GM18498 (cell line): ENCODE results near the gene KRTAP6-1.

Source experiments
- ATAC-seq: cut with Tn5 transposase; IDR thresholded peaks from one replicate; pipeline ENCODE4 v1.9.1; 2021; ENCODE audit warnings: mild to moderate bottlenecking, moderate library complexity; ENCODE audit not compliant: unreplicated experiment

Gene KRTAP6-1, protein sequence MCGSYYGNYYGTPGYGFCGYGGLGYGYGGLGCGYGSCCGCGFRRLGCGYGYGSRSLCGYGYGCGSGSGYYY

DNA sequence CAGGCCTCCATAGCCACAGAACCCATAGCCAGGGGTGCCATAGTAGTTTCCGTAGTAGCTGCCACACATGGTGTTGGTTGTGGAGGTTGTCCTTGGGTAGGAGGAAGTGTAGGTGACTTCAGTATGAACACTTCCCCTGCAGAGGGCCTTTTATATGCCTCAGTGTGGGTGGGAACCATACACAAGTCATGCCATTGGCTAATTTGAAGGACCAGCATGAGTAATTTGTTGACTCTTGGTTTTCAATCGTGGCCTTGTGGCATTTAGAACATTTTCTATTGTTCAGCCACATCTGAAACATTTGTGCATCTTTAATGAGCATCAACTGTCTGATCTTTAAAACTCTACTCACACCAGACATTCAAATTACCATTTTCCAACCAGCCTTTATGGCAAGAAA is at the start of gene KRTAP6-1:
Gene KRTAP6-1, minus strand, starts transcription at position 95 of the 400 bp plus-strand sequence. Its CDS starts 26 bp downstream, at position 69.
- ATAC-seq: no peak

DNA sequence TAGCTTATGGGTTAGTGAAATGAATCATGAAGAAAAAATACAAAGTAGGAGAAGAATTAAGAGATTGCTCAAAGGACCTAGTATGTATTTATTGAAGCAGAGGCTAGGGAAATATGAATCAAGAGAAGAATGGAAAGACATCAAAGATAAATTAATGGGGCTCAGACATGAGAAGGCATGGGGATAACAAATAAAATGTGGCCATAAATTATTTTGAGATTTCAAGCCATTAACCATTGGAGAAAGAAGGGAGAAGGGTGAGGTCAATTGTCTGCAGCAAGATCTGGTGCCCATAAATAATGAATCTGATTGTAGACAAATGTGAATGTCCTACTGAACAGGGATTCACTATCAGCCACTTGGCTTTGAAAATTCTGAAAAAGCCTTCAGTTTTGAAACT is 39.2 kb upstream of the KRTAP6-1 start:
- ATAC-seq: no peak

DNA sequence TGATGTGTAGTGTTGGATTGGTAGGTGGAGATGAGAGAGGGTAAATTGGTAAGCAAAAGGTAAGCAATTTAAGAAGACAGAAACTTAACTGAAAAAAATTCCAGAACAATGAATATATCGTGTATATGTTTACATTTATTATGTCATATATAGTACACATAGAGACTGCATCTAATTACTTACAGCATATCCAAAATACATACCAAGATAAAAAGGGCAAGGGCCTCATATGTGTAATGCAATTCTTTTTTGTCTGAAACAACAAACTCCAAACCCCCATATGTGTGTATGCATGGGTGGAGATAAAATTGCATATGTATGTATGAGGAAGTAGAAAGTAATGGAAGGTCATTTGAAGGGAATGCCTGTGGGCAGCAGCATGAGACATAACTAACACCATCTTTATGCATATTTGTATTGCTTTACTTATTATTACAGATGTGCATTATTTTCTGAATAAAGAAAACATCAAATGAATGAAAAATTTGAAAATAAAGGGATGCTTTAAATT is 33.2 kb upstream of the KRTAP6-1 start:
- no peak for ATAC-seq

DNA sequence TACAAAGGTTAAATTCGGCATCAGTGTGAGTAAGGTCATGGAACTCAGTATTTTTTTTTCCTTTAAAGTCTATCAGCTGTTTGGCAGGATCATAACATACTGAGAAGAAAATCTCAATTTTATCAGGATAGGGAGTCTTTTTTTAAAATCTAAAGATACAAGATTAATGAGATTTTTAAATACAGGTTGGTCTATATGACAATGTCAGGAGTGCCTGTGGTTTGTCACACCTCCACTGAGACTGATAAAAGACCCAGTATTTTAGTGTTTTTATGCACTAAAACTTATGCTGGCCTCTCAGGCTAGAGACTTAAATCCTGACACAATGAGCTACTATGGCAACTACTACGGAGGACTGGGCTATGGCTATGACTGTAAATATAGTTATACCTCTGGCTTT is 28.8 kb upstream of the KRTAP6-1 start, which contains the start of gene KRTAP20-3:
Gene KRTAP20-3, plus strand, starts transcription at position 301 of the 400 bp plus-strand sequence.
- ATAC-seq: no peak

DNA sequence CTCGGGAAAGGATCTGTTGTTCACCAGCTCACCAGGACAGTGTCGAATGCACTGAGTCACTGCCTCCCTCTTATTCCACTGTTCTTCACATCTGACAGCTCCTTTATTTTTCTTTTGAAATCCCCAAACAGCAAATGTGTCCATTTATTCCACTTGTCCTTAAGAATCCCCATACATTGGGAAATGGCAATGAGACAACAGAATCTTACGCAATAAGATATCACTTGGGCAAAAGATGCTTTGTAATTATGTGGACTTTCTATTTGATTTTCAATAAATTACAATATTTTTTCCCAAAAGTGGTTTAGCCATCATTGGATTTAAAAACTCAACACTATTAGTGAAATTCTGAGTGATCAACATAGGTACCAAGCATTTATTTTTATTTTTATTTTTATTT is 25.0 kb upstream of the KRTAP6-1 start:
- no peak for ATAC-seq

DNA sequence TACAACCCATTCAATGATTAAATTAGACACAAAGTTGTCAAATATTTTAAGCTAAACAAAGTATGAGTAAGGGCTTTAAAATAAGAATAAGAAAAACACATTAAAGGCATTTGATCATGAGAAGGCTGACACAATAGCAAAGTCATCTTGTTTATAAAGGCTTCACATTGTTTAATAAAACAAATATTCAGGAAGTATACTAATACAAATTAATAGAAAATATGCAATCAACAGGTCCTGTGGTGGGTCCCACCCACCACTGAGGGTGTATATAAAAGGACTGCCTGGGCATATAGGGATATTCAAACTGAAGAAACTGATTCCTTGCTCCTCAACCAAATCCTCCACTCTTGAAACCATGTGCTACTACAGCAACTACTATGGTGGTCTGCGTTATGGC is 21.2 kb upstream of the KRTAP6-1 start, which contains the start of gene KRTAP20-2:
Gene KRTAP20-2, plus strand, starts transcription at position 301 of the 400 bp plus-strand sequence. Its CDS starts 58 bp downstream, at position 359.
- no peak for ATAC-seq

DNA sequence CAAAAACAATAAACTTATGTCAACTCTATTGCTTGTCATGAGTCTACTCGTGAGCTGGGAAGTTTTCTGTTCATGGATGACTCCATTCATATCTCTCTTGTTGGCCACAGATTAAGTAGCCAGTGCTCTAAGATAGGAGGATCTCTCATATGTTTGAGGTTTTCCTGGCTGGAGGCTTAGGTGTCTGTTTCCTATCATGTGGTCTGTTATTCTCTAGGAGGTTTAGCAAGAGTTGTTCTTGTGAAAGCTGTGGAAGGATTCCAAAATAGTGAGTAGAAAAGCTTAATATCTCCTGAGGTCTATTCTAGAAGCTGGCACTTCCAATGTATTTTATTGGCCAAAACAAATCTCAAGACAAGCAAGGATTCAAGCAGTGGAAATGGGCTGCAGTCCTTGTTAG is 15.5 kb upstream of the KRTAP6-1 start:
- no peak for ATAC-seq

DNA sequence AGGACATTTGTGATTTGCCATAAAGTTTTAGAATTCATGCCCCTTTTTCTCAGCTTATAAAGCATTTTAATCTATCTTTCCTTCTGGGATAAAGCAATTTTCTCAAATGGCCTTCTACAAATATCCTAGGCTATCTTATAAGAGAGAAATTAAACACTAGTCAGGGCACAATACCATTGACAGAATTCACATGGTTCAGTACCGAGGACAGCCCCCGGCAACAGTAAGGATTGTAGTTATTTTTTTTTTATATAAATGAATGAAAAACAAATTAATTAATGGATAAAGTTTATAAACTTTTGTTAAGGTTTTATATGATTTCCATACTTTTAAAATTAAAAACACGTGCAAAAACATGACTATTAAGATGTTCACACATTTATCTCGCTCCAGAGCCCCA is 14.4 kb upstream of the KRTAP6-1 start:
- ATAC-seq: no peak

DNA sequence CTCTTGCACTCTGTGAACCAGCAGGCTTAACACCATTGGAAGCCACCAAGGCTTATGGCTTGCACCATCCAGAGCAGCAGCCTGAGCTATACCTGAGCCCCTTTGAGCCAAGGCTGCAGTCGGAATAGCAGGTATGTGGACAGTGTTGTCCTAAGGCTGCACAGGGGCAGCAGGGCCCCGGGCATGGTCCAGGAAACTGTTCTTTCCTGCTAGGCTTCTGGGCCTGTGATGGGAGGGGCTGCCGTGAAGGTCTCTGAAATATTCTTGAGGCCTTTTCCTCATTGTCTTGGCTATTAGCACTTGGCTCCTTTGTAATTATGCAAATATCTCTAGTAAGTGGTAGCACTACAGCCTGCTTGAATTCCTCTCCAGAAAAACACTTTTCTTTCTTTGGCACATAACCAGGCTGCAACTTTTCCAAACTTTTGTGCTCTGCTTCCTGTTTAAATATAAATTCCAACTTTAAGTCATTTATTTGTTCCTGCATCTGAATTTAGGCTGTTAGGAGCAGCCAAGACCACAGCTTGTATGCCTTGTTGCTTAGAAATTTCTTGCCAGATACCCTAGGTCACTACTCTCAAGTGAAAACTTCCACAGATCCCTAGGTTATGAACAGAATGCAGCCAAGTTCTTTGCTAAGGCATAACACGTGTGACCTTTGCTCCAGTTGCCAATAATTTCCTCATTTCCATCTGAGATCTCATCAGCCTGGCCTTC is 11.9 kb upstream of the KRTAP6-1 start:
- no peak for ATAC-seq

DNA sequence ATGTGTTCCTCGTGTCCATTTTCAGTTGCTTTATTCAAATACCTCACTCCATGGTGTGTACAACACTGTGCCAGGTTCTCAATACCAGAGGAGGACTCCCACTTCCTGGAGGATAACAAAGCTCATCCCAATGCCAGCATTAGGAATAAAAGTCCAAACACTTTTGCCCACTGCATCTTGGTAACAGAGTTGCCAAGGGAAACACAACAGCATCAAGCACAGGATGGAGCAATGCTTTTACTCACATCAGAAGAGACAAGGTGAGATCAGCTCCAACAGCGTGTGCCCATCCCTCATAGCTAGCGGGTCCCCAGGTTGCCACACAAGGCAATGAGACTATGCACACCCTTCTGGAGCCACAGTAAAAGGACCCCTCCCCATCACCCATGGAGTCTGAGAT is 9.6 kb upstream of the KRTAP6-1 start:
- ATAC-seq: no peak

DNA sequence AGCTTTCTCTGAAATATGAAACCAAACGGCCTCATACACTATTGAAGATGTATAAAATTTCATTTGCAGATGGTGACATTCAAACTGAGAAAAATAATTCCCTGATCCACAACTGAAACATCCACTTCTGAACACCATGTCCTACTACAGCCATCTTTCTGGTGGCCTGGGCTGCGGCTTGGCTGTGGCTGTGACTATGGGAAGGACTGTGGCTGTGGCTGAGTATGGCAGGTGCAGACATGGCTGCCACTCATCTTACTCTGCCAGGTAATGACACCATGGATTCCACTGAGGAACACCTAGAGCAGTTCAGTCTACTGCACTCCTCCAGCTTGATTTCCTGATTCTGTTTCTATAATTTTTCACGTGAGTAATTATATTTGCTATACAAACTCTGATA is 6.8 kb upstream of the KRTAP6-1 start, which contains the start of gene KRTAP20-4:
Gene KRTAP20-4, plus strand, starts transcription at position 106 of the 400 bp plus-strand sequence.
- ATAC-seq: no peak

DNA sequence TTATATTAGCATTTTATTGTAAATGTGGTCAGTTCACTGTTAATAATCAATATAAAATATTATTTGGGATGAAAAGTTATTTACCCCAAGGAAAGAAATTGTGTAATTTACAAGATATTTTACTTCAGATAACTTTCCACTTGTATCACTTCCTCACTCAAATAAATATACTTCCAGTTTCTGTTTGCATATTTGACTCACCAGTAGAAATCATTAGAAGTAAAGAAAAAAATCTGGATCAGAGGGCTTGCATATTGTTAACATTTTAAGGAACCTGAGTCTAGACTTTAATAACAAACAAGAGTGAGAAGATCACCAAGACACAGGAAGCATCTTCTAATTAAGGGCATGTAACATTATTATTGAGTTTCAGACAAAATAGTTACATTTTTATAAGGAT is 6.3 kb upstream of the KRTAP6-1 start:
- ATAC-seq: no peak

DNA sequence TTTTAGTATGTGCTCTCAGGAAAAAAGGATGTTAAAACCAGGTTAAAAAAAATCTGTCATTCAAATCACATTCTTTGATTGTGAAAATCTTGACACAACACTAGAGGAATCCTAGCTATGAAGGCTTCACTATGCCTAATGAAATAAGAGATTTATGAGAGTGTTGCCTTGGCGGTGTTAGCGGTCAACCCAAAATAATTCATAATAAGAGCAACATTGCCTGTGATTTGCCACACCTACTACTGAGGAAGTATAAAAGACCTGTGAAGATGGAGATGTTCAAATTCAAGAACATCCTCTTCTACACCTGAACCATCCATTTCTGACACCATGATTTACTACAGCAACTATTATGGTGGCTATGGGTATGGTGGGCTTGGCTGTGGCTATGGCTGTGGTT is 2.4 kb upstream of the KRTAP6-1 start, which contains the start of gene KRTAP20-1:
Gene KRTAP20-1, plus strand, starts transcription at position 301 of the 400 bp plus-strand sequence. Its CDS starts 30 bp downstream, at position 331.
- no peak for ATAC-seq

DNA sequence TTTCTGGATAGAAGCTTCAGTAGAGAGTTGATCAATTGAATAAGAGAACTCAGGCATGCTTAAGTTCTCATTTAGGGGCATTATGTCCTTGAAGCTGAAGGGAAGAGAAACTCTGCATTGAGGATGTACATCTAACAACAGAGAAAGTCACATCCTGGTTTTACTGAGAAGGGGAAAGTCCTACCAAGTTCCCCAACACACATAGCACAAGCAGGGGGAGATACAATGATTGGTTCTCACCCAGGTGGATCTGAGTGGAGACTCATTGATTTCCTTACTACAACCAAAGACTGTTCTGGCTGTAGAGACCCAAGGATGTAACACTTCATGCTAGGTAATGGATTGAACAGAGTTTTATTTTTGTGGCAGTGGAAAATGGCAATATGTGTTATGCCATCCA is 1.5 kb upstream of the KRTAP6-1 start:
- no peak for ATAC-seq

DNA sequence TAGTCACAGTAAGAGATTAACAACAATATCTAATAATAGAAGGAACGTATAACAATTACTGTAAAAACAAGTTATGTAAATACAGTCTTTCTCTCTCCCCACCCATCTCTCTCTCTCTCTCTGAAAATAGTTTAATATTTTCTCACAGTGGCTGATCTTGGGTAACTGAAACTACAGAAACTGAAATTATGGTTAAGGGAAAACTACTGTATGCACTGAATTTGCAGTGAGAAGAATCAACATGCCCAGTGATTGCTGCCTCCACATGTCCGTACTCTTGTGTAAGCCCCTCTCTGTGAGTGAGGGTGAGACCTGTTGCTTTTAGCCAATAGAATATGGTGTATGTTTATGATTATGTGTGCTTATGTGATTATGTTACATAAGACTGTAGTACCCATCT is 1.6 kb downstream of the KRTAP6-1 start:
- no peak for ATAC-seq

DNA sequence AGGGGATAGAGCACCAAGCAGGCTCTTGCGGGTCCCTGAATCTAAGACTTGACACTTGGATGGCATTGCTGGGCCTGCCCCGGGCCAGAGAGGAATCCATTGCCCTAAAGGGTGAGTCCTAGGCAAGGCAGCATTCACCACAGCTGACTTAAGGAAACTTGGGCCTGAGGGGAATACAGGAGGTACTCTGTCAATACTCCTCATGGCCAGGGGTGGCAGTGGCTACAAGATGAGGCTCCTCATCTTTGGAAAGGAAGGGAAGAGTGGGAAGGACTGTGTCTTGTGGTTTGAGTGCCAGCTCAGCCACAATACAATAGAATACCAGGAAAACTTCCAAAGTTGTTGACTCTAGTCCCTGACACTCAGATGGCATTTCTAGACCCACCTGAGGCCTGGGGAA is 7.8 kb downstream of the KRTAP6-1 start:
- ATAC-seq: no peak

DNA sequence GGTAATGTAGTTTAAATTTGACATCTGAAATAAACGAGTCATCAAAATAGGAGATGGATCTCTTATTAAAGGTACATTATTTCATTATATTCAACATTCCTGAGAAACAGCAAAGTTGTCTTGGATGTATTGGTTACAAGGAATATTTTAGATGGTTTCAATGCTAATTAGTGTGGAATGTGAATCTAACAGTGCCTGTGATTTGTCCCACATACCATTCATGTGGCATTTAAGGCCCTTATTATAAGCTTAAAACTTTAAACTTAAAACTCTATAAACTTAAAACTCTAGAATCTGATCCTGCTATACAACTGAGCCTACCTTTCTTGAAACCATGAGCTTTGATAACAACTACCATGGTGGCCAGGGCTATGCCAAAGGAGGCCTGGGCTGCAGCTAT is 12.9 kb downstream of the KRTAP6-1 start, which contains the start of gene KRTAP22-1:
Gene KRTAP22-1, plus strand, starts transcription at position 301 of the 400 bp plus-strand sequence.
- no peak for ATAC-seq

DNA sequence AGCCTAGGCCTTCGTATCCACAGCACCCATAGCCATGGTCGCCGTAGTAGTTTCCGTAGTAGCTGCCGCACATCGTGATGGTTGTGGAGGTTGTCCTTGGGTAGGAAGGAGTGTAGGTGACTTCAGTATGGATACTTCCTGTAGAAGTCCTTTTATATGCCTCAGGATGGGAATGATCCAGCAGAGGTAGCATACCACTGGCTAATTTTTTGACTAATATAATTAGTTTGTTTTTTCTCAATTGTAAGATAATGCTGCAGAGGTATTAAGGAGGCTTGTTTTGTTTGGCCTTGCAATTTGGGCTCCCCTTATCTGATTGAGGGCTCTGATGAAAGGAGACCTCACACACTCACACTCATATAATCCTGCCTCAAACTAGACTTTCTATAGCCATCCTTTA is 14.9 kb downstream of the KRTAP6-1 start, which contains the start of gene KRTAP6-2:
Gene KRTAP6-2, minus strand, starts transcription at position 101 of the 400 bp plus-strand sequence. Its CDS starts 28 bp downstream, at position 73.
- no peak for ATAC-seq

DNA sequence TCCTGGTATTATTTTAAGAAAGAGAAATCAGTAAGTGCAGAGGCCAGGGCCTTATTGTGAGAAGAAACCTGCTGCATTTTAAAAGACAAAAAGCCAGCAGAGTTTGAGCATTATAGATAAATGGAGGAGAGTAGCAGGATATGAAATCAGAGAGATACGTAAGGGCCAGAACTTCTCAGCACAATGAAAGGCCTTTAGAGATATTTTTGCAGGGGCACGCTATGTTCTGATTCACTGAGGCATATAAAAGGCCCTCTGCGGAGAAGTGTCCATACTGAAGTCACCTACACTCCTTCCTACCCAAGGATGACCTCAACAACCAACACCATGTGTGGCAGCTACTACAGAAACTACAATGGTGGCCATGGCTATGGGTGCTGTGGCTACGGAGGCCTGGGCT is 21.6 kb downstream of the KRTAP6-1 start, which contains the start of gene KRTAP6-3:
Gene KRTAP6-3, plus strand, starts transcription at position 301 of the 400 bp plus-strand sequence. Its CDS starts 6 bp downstream, at position 307.
- ATAC-seq: no peak

DNA sequence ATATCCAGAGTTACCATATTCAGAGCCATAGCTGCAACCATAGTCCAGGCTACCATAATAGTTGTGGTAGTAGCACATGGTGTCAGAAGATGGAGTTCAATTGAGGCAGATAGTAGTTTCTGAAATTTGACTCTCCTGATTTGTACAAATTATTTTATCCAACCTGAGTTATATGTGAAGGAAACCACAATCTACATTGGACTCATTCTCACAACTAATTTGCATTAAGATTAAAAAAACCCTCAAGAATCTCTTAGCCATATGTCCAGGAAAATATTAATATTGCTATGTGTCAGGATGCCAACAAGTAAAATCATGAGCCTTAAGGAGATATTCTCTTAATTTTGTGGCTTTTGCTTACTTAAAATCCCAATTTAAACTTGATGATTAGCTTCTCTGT is 23.4 kb downstream of the KRTAP6-1 start, which contains the start of gene KRTAP22-2:
Gene KRTAP22-2, minus strand, starts transcription at position 101 of the 400 bp plus-strand sequence.
- ATAC-seq: no peak

DNA sequence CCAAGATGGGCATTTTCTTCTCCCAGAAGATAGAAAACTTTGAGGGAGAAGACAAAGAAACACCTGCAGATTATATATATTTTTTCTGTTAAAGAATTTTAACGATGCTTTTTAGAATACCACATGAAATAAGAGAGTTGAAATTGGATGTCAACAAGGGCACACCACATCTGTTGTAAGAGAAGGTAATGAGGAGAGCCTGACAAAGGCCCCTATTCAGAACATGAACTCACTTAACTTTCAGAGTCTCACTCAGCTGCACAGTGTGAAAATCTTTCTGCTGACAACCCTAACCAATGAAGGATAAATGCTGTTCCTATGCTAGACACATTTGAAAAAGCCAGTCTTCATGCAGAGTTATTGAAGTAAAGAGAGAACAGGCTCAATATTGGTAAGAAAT is 30.9 kb downstream of the KRTAP6-1 start:
- no peak for ATAC-seq

DNA sequence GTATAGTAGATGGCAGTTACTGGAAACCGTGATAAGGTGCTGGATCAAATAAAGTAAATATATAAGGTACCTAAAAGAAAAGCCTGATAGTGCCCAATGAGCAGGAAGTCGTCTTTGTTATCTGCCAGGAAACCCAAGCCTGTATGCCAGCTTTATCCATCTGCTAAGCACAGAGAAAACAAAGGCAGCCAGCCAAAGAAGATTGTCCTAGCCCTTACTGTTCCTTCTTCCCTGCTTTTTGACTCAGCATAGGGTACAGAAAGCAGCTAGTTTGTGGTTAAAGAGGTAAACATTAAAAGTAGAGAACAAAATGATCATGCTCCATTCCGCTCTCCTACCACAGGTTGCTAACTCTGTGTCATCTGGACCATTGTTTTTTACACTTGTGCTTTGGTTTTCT is 33.6 kb downstream of the KRTAP6-1 start:
- ATAC-seq: no peak
